Panc1 (cell line): ENCODE measurements around the gene RBBP5. TPM values are rescaled to one million over a fixed set of nuclear protein-coding genes. Genes with fewer than 3 reads are reported as not detected.

ENCODE experiments used
- ATAC-seq: fragments of 200-7000 bp; cut with Tn5 transposase; 2 replicates; pipeline ENCODE4 v1.9.1; 2020; ENCODE audit warnings: mild to moderate bottlenecking, moderate library complexity
- BruUV-seq: library from RNA; stranded (reverse); fragments of 400-500 nt; replicated peaks from 2 replicates; lab custom pipeline; 2021; lab: Mats Ljungman, UMichigan
- CTCF ChIA-PET: fragments of 300-600 bp; sonication (Branson Sonifier 250); formaldehyde crosslinking; loops from one replicate; lab custom pipeline; 2022; ENCODE audit warnings: antibody characterized with exemption; lab: Charles Lee
- POLR2A ChIA-PET: fragments of 300-600 bp; sonication (Branson Sonifier 250); formaldehyde crosslinking; loops from one replicate; lab custom pipeline; 2022; ENCODE audit warnings: antibody characterized with exemption; lab: Charles Lee
- DNase-seq: peaks from one replicate; pipeline ENCODE4 v3.0.0-alpha.2; 2010; ENCODE audit warnings: low read depth, low spot score
- H3K27ac ChIP-seq: 2 replicates; pipeline ENCODE4 v1.5.1; 2011; ENCODE audit warnings: mild to moderate bottlenecking, low read length, inconsistent platforms
- H3K27me3 ChIP-seq: fragments of 200-500 bp; sonication (Bioruptor generic); 2 replicates; pipeline ENCODE4 v1.6.0; 2014; ENCODE audit warnings: low read length, inconsistent platforms; ENCODE audit not compliant: control insufficient read depth, insufficient read depth
- H3K36me3 ChIP-seq: fragments of 200-500 bp; sonication (Bioruptor generic); 2 replicates; pipeline ENCODE4 v1.5.1; 2014; ENCODE audit warnings: inconsistent platforms, mild to moderate bottlenecking, low read length, moderate library complexity; ENCODE audit not compliant: control insufficient read depth, insufficient read depth
- H3K4me1 ChIP-seq: 2 replicates; pipeline ENCODE4 v1.5.1; 2011; ENCODE audit warnings: inconsistent platforms, mild to moderate bottlenecking, low read length, moderate library complexity; ENCODE audit not compliant: control insufficient read depth, insufficient read depth
- H3K4me3 ChIP-seq, 2 experiments: 2 replicates each; pipeline ENCODE4 v1.5.1; 2011 to 2012; ENCODE audit warnings: low read depth in 2 of 2, low read length in 2 of 2, mild to moderate bottlenecking in 2 of 2, inconsistent platforms in 1 of 2, moderate library complexity in 1 of 2
- H3K9me3 ChIP-seq: fragments of 200-500 bp; sonication (Bioruptor generic); 2 replicates; pipeline ENCODE4 v1.5.1; 2014; ENCODE audit warnings: low read depth, mild to moderate bottlenecking, inconsistent platforms, low read length, moderate library complexity; ENCODE audit not compliant: control insufficient read depth, insufficient read depth
- CTCF ChIP-seq: fragments of 450-650 bp; IDR thresholded peaks from 2 replicates; pipeline ENCODE4 v1.5.1; 2017; ENCODE audit warnings: mild to moderate bottlenecking
- POLR2AphosphoS5 ChIP-seq: IDR thresholded peaks from 2 replicates; pipeline ENCODE4 v1.6.1; 2012; ENCODE audit warnings: mild to moderate bottlenecking, low read depth, low read length, moderate library complexity
- REST ChIP-seq, 2 experiments: IDR thresholded peaks; 2 replicates each; pipeline ENCODE4 v1.6.1; 2011 to 2012; ENCODE audit warnings: low read depth in 2 of 2, control low read depth in 1 of 2, low read length in 1 of 2, mild to moderate bottlenecking in 1 of 2, moderate library complexity in 1 of 2; ENCODE audit not compliant: insufficient read depth in 1 of 2
- SIN3A ChIP-seq: IDR thresholded peaks from 2 replicates; pipeline ENCODE4 v1.6.1; 2012; ENCODE audit warnings: low read depth, mild to moderate bottlenecking, low read length, moderate library complexity, borderline replicate concordance; ENCODE audit not compliant: insufficient read depth
- TCF7L2 ChIP-seq: IDR thresholded peaks from 2 replicates; pipeline ENCODE4 v1.6.1; 2011; ENCODE audit warnings: mild to moderate bottlenecking, low read depth, low read length, inconsistent platforms
- in situ Hi-C: cut with HindIII; loops from 2 replicates; pipeline ENCODE4 v1.10.0; 2016; ENCODE audit warnings: low sequenced_read_pairs, low pct_unique_long_range_greater_than_20kb
- intact Hi-C: fragments of 100-400 bp; cut with micrococcal nuclease; formaldehyde crosslinking; loops from one replicate; pipeline ENCODE4 v1.10.0; 2022; ENCODE audit not compliant: unreplicated experiment
- total RNA-seq: library from RNA; stranded (reverse); gene quantifications from one replicate; pipeline ENCODE4 v1.2.1, GENCODE V29; 2021; ENCODE audit not compliant: unreplicated experiment

Gene RBBP5
- total RNA-seq, 1 experiment from 2014 or later, result 22.2 TPM

GRCh38 chr1:205109269-205109668 lies 12.5 kb downstream of the RBBP5 start:
- no peak overlapping the region for H3K27ac ChIP-seq
- TF ChIP-seq POLR2AphosphoS5, result no peak
- no peak for TF ChIP-seq TCF7L2
- no peak for TF ChIP-seq SIN3A
- TF ChIP-seq REST (IDR thresholded peaks at IDR 0.05; ENCODE audit: insufficient read depth in 1 of 2, low read depth in 2 of 2, low read length in 1 of 2), result no peak
- TF ChIP-seq CTCF, result no peak
- no peaks in the 10 kb centered on the region for H3K4me1 ChIP-seq
- ChIA-PET POLR2A (interaction anchor here (0.5 kb wide), 1 partner anchor 27 kb away, joined by 3 read pairs; no protein-coding TSS in a partner anchor), CTCF (no interaction called here)
- intact Hi-C loops, result no loop called here
- no peak for ATAC-seq
- in situ Hi-C loops, result no loop called here
- no TSS peak for BruUV-seq
- DNase-seq, result no peak
- H3K36me3 ChIP-seq, result peaks cover 13% of the 10 kb centered on the region
- H3K4me3 ChIP-seq, result no peak overlapping the region
- no peaks in the 10 kb centered on the region for H3K27me3 ChIP-seq
- H3K9me3 ChIP-seq, result no peaks in the 10 kb centered on the region

- Histone ChIP-seq H3K36me3 (peaks cover 14% of the 10 kb centered on the region), H3K9me3 (no peaks in the 10 kb centered on the region), H3K4me3 (no peak overlapping the region), H3K27ac (no peak overlapping the region), H3K27me3 (no peaks in the 10 kb centered on the region), H3K4me1 (no peaks in the 10 kb centered on the region)
- BruUV-seq, result no TSS peak
- ATAC-seq, result no peak
- in situ Hi-C loops, result no loop called here
- CTCF ChIA-PET, result no interaction called here
- TF ChIP-seq SIN3A (no peak), POLR2AphosphoS5 (no peak), REST (IDR thresholded peaks at IDR 0.05; ENCODE audit: insufficient read depth in 1 of 2, low read depth in 2 of 2, low read length in 1 of 2) (no peak), CTCF (no peak), TCF7L2 (no peak)
- intact Hi-C loops, result no loop called here
- POLR2A ChIA-PET, result no interaction called here
- DNase-seq, result no peak
These were observed 13.3 kb downstream of the RBBP5 start for GRCh38 chr1:205108464-205108863.
